Coronary artery (tissue), 2 donors: ENCODE data around the gene TMEM132E.

Source experiments
- DNase-seq: peaks from one replicate; pipeline ENCODE4 v3.0.0-alpha.2; 2017; ENCODE audit warnings: low spot score
- H3K27ac ChIP-seq, 2 donors: fragments of 200-600 bp; sonication (generic); one replicate each; pipeline ENCODE4 v1.5.1; 2016 to 2019
- H3K4me3 ChIP-seq: fragments of 200-600 bp; sonication (generic); 2 replicates; pipeline ENCODE4 v1.5.1; 2016; ENCODE audit warnings: mild to moderate bottlenecking, moderate library complexity
- TF ChIP-seq, protein P1 (sequence below): fragments of 200-600 bp; sonication (generic); IDR thresholded peaks from one replicate; pipeline ENCODE4 v1.5.1; 2019; ENCODE audit warnings: antibody characterized with exemption

Gene TMEM132E

DNA sequence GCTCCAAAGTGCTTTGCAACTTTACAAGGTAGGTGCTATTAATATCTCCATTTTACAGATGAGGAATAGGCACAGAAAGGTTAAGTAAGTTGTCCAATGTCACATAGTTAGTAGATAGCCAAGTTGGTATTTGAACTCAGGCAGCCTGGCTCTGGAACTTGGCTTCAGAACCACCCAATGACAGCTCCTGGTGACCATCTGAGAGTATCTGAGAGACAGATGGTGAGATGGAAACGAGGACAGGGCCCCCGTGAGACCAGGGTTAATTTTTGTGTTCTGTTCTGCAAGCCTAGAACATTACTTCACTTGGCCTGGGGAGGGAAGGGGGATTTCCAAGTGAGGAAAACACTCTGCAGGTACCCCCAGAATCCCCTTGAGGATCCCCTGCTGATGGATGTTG, 9.8 kb upstream of the TMEM132E start:
- no peak for DNase-seq
- TF ChIP-seq, protein P1, sequence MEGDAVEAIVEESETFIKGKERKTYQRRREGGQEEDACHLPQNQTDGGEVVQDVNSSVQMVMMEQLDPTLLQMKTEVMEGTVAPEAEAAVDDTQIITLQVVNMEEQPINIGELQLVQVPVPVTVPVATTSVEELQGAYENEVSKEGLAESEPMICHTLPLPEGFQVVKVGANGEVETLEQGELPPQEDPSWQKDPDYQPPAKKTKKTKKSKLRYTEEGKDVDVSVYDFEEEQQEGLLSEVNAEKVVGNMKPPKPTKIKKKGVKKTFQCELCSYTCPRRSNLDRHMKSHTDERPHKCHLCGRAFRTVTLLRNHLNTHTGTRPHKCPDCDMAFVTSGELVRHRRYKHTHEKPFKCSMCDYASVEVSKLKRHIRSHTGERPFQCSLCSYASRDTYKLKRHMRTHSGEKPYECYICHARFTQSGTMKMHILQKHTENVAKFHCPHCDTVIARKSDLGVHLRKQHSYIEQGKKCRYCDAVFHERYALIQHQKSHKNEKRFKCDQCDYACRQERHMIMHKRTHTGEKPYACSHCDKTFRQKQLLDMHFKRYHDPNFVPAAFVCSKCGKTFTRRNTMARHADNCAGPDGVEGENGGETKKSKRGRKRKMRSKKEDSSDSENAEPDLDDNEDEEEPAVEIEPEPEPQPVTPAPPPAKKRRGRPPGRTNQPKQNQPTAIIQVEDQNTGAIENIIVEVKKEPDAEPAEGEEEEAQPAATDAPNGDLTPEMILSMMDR = no peak
- no peak overlapping the region for H3K4me3 ChIP-seq
- no peak overlapping the region for H3K27ac ChIP-seq

DNA sequence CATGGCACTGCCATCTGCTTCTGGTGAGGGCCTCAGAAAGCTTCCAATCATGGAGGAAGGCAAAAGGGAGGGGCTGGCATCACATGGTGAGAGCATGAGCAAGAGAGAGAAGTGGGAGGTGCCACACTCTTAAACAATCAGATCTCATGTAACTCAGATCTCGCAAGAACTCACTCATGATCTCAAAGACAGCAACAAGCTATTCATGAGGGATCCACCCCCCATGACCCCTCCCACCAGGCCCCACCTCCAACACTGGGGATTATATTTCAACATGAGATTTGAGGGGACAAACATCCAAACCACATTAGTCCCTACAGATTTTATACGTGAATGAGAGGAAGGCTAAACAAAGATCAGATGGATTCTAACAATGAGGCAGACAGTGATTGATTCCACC, 8.9 kb upstream of the TMEM132E start:
- H3K27ac ChIP-seq = no peak overlapping the region
- no peak for DNase-seq
- TF ChIP-seq, protein P1 = no peak
- H3K4me3 ChIP-seq = no peak overlapping the region

DNA sequence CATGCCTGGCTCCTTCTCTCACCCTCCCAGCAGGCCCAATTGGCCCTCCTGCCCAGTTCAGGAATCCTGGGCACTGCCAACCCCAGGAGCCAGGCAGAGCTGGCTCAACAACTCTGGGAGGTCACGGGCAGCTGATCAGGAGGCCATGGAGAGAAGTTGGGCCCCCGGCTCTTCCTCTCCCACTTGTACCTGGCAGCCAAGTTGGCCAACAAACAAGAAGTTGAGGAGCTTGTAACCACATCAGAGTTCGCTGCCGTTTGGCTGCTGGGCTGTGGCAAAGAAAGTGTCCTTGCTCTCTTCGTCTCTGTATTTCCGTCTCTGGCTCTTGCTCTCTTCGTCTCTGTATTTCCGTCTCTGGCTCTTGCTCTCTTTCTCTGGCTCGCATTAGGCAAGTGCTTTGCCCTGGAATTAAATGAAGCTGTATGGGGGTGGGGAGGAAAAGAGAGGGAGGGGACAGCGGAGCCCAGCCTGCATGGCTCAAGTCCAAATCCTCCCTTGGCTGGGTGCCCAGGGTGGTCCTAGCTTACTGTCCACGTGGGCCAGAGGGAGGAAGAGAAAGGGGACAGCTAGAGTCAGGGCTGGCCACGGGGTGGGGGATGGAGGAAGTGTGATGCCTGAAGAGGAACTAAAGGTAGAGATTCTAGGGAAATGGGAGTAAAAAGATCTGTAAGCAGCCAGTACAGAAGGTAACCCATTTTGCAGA, 7.8 kb upstream of the TMEM132E start:
- no peak overlapping the region for H3K4me3 ChIP-seq
- no peak overlapping the region for H3K27ac ChIP-seq
- DNase-seq = no peak
- TF ChIP-seq, protein P1 = no peak

DNA sequence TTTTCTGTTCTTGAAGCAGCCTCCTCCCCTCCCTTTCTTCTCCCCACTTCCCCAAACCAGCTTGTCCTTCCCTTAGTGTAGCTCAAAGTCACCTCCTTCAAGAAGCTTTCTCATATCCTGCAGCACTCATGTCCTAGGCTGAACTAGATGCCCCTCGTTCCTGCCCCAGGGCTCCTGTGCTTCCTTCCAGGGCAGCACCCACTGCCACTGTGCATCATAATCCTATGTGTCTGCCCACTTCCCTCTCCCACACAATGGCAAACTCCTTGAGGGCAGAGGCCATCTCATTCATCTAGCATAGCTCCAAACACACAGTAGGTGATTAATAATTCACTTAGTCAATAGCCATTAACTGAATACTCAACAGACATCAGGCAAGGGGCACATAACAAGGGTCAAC, 6.9 kb upstream of the TMEM132E start:
- Histone ChIP-seq H3K27ac (no peak overlapping the region), H3K4me3 (no peak overlapping the region)
- DNase-seq = no peak
- TF ChIP-seq, protein P1 = no peak

DNA sequence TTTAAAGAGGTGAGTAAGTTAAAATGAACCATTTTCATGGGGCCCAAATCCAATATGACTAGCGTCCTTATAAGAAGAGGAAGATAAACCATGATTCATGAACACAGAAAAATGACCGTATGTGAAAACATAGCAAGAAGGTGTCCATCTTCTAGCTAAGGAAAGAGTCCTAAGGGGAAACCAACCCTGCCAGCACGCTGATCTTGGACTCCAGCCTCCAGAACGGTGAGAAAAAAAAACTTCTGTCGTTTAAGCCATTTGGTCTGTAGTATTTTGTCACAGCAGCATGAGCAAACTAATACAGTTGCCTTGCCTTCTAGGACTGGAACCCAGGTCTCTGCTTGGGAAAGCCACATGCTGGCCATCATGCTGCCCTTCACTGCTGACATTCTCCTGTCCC, 4.2 kb upstream of the TMEM132E start:
- no peak for DNase-seq
- Histone ChIP-seq H3K4me3 (no peak overlapping the region), H3K27ac (no peak overlapping the region)
- TF ChIP-seq, protein P1 = no peak

DNA sequence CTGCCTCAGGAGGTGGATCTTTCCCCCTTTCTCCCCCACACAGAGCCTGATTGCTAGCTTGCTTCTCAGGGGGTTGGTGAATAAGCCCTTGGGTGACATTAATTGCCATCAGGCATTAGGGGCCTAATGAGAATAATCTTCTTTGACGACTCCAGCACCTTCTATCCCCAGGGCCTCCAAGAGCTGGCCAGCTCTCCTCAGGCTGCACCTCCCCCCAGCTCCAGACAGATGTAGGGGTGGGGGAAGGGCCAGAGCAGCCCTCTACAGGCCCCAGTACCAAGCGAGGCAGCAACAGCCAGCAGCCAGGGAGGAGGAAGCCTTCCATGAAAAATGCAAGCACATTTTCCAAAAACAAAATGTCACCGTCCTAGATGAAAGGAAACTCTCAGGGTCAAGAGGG, 1.4 kb upstream of the TMEM132E start:
- no peak overlapping the region for H3K4me3 ChIP-seq
- TF ChIP-seq, protein P1 = no peak
- no peak for DNase-seq
- no peak overlapping the region for H3K27ac ChIP-seq

DNA sequence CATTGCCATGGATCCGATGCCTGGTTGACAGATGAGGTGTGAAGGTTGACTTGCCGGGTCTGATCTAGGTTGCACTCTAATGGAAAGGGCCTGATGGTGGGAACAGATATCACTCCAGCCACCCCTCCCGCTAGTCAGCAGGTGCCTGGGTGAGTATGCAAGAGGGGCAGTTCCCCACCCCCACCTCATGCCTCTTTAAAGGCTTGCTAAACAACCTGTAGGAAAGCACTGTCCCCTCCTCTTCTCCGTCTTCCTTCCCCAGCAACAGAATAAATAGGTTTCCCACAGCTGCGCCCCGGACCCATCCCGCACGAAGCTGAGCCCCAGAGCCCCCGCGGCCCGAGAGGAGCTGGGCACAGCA, 746 bp upstream of the TMEM132E start:
- TF ChIP-seq, protein P1 = no peak
- H3K27ac ChIP-seq = no peak overlapping the region
- H3K4me3 ChIP-seq = peak overlapping the region; percentile 75
- no peak for DNase-seq
